AG09309 (cell line): Measurements from ENCODE around the gene PDE4D.

Experiments
- DNase-seq: peaks from one replicate; pipeline ENCODE4 v3.0.0-alpha.2; 2010; ENCODE audit warnings: low read depth
- H3K4me3 ChIP-seq: 2 replicates; pipeline ENCODE4 v1.5.1; 2011; ENCODE audit warnings: mild to moderate bottlenecking, low read depth, low read length, moderate library complexity; ENCODE audit not compliant: control insufficient read depth
- CTCF ChIP-seq: IDR thresholded peaks from 2 replicates; pipeline ENCODE4 v1.5.1; 2011; ENCODE audit warnings: mild to moderate bottlenecking, low read depth, low read length, inconsistent platforms; ENCODE audit not compliant: insufficient read depth, control insufficient read depth; ENCODE audit errors: missing control alignments

Gene PDE4D

DNA sequence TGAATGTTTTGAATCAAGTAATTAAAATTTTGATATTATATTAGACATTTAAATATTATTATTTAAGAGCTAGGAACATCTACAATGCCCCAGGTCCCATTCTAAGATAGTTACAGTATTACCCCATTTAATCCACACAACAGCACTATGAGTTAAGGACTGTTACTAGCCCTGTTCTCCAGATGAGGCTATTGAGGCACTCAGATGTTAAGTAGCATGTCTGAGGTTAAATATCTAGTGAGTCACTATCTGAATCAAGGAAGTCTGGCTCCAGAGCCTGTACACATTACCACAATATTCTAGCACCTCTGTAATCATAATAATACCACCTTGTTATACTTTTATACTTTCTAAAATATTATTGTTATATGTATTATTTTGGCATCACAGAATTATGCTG lies 304.6 kb downstream of the PDE4D start:
- no peak overlapping the region for H3K4me3 ChIP-seq
- DNase-seq, result no peak
- TF ChIP-seq CTCF, result no peak

GRCh38 chr5:59587489-59588337 lies 305.8 kb downstream of the PDE4D start:
- peak overlapping the region; percentile 8 for H3K4me3 ChIP-seq
- peak; percentile 5 for DNase-seq
- TF ChIP-seq CTCF, result no peak

GRCh38 chr5:59586841-59587240 lies 306.7 kb downstream of the PDE4D start:
- no peak for DNase-seq
- H3K4me3 ChIP-seq, result no peak overlapping the region
- TF ChIP-seq CTCF, result no peak

DNA sequence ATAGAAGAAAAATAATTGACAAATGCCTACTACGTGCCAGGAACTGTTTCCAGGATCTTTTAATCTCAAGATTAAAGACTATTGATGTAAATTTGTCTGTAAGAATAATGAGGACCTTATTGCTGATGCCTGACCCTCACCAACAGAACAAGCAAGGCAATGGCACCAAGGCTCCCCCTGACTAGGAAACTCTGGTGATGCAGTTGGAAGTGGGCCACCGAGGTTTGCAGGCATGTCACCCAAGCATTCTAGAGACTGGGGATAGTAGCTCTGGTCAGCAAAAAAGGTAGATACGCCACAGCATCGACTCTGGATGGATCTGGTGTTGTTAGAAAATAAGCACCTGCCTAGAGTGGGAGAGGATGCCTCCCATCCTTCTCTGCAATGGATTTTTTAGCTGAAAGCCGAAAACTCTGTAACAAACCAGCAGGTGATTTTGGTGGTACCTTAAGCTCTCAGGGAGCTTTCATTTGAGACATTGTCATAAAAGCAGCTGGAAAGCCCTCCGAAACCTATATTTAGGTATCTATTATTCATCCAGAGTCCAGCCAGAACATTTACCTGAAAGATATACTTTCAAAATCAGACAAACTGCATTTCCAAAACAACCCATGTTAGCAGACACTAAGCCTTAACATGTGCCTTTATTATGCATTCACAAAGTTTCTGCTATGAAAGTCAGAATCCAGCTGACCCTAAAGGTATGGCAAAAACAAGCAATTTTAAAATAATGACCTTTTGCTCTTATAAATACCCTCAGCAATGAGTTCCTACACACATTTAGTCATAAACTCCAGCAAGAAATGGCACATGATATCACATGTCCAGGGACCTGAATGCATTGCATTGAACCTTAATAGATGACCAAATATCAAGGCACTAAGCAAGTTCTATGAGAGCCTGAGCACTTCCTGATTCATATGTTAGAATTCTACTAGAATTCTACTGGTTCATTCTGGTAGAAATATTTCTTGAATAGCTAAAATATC lies 308.4 kb downstream of the PDE4D start:
- TF ChIP-seq CTCF, result no peak
- no peak for DNase-seq
- H3K4me3 ChIP-seq, result no peak overlapping the region

- DNase-seq, result no peak
- no peak for TF ChIP-seq CTCF
- no peak overlapping the region for H3K4me3 ChIP-seq
Observed at GRCh38 chr5:59583810-59584562, 309.5 kb downstream of the PDE4D start.
